ENCODE results near the gene SPG7.
A peak's percentile ranks its signal among the peaks of the same experiment; 100 is the strongest.

The SPG7 gene

GRCh38 chr16:89599902-89600301 lies 91.7 kb downstream of the SPG7 start:
- no peak for DNase-seq (ENCODE audit: low read depth, low spot score)

- no peak for DNase-seq (ENCODE audit: low read depth, low spot score)
Observed at GRCh38 chr16:89600427-89600826, 92.2 kb downstream of the SPG7 start.

GRCh38 chr16:89600956-89601355 lies 92.8 kb downstream of the SPG7 start:
- no peak for DNase-seq (ENCODE audit: low read depth, low spot score)

- no peak for DNase-seq (ENCODE audit: low read depth, low spot score)
Observed at GRCh38 chr16:89601906-89602272, 93.7 kb downstream of the SPG7 start.

DNA sequence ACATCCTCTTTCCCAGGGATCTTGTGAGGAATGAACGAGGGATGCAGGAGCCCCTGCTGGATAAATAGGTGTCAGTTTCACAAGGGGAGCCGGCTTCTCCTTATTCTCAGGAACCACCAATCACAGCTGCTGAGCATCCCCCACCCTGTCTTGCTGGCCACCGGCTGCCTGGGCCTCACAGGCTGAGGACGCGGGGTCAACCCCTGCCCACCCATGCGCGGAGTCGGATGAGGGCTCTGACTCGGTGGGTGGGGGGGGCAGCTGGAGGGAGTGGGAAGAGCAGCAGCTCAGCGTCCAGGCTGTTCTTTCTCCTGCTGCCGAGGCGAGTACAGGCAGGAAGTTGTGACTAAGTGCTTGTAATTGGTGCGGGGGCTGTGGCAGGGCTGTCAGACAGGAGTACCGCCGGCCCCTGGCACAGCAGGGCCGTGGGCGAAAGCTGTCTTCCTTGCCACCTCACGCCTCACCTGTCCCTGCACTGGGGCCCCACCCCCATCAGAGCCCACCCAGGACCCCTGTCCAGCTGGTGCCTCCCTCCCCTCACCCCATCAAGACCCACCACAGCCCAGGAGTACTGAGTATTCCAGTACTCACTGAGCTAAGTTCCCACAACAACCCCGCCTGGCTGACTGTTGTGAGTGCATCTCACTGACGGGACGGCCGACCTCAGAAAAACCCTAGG lies 94.2 kb downstream of the SPG7 start:
- DNase-seq (ENCODE audit: low read depth, low spot score) = peak; percentile 79

GRCh38 chr16:89602952-89603590 lies 94.9 kb downstream of the SPG7 start:
- DNase-seq (ENCODE audit: low read depth, low spot score) = no peak

DNA sequence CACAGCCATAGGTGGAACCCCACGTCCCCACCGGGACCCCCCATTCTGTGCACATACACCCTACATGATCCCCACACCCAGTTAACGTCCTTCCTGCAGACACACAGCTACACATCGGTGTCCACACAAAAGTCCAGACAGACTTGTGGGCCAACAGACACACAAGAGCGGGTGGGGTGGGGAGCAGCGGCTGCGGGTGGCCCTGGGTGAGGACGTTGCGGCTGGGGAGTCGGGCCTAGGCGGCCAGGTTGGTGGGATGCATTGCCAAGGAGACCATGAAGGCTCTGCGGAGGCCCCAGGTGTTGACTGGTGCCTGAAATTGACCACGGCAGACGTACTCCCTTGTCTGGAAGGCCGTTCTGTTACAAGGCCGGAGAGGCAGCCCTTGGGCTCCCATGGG lies 96.6 kb downstream of the SPG7 start:
- DNase-seq (ENCODE audit: low read depth, low spot score) = no peak

GRCh38 chr16:89605186-89605970 lies 97.2 kb downstream of the SPG7 start:
- no peak for DNase-seq (ENCODE audit: low read depth, low spot score)

DNA sequence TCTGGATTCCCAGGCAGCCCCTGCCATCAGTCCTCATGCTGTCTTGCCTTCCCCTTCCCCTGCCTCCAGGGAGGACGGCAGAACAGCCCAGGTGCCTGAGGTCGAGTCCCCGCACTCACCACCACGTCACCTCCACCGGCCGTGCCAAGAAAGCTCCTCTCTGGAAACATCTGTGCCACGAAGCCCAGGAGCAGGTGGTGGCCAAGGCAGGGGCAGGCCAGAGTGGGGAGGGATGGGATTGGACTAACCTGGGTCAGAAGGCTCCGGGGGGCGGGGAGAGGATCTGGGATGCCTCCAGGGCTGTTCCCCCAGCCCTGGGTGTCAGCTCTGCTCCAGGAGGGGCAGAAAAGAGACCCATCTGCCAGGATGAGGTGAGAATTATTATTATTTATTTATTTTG lies 97.8 kb downstream of the SPG7 start:
- DNase-seq (ENCODE audit: low read depth, low spot score) = no peak
